T-helper 2 cell (primary cell): ENCODE data around the gene FAAP100.

Experiments used
- DNase-seq, 5 experiments: peaks; one replicate each; pipeline versions ENCODE4 v3.0.0 to v3.0.0-alpha.2; 2012 to 2022

The FAAP100 gene

DNA sequence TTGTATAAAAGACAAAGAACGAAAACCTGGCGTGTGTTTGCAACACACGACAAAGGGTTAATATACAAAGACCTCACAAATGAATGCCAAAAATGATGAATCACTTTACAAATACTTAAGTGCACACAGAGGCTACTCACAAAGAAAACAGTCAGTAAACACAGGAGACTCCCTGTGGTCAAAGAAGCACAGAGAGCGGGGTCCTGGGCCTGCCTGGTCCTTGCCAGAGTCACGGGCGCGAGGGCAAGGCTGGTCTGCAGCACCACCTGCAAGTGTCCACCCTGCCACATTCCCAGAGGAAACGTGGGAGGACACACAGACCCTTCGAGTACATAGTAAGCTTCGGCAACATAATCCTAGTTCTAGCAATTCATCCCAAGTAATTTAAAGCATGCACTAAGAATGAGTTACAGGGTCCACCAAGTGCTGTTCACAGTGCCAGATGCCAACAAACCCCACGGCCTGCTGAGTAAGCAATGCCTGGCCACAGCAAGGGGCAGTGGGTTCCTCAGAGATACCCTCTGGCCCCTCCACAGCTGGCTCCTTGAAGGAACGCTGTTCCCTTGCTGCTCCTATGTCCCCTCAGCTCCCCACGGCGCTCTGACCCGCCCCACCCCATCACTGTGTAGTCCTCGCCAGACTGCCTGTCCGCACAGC, 24.6 kb upstream of the FAAP100 start:
- DNase-seq, result no peak

DNA sequence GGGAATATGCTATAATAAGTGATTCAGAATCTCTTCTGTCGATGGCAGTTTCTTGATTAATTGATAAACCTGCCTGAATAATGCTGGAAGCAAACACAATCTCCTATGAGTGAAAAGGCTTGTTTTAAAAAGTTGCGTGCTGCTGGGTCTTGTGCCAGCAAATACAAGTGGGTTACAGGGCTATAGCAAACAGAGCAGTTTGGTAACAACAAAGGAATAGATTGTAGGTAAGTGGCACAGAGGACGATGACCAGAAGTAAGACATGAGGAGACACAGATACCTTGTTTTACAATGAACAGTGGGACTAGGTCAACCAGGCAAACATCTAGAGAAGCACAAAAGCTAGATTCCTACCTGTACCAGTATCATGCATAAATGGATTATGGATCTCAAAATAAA, 23.7 kb upstream of the FAAP100 start:
- DNase-seq, result no peak

DNA sequence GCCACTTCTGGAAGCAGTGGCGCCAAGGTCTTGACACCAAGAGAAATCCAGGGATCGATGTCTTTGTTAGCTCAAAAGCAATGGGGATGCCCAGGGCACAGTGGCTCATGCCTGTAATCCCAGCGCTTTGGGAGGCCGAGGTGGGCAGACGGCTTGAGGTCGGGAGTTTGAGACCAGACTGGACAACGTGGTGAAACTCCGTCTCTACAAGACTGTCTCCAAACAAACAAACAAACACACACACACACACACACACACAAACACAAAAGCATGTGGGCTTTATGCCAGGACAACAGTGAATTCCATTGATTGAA, 22.4 kb upstream of the FAAP100 start:
- no peak for DNase-seq

DNA sequence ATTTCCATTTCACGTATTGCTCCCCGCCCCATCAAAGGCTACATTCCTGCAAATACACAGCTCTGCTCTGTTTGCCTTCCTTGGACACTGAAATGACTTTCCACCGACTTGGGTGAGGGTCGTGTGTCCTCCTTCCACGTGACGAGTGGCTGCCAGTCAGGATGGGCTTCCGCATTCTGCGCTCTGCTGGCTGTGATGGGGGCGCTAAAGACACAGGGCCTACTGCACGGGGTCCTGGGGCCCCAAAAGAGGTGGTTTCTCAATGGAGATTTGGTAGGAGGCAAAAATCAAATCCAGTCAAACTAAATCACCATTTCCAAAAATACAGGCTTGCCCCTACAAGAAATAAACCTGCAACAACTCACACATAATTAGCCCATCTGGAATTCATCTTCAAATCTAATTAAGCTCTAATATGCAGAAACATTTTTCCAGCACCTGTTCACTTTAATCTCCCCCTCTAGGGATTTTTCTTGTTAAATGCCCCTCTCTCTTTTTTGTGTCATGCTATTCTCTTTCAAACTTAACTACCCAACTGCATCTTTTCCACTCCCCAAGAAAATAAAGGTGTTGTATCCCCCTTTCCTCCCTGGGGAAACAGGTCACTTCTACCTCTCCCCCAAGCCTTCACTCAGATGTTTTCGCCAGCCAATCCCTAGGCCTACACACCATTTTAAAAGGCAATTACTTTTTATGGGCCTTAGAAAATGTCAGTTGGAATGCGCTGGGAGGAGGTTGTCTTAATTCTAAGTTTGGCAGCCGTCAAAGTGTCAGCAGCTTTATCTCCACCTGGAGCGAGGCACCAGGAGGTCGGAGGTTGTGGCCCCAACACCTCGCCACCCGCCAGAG, 21.9 kb upstream of the FAAP100 start:
- DNase-seq, result no peak

DNA sequence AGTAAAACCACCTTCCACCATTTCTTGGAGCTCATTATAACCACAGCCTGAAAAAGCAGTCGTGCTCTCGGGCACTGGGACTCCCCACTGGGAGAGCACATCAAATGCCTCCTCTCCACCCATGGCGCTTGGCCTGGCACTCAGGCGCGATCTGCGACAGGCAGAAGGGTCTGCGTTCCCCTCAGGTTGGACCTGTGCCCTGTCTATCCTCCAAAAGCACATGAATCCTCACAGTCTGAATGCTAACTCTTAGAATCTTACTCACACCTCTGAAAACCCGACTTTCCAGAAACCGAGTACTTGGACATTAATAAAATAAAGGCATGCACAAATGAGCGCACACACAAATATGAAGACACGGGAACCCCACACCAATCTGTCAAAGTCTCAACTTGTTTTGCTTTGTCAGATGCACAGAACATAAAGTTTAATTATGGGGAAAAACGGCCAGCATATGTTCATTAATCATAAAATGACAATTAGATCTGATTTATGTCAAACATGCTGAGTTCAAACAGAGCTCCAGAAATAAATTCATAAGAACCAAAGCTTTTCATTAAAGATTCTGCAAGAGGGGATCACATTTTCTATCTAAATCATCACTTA, 20.5 kb upstream of the FAAP100 start:
- DNase-seq, result no peak

DNA sequence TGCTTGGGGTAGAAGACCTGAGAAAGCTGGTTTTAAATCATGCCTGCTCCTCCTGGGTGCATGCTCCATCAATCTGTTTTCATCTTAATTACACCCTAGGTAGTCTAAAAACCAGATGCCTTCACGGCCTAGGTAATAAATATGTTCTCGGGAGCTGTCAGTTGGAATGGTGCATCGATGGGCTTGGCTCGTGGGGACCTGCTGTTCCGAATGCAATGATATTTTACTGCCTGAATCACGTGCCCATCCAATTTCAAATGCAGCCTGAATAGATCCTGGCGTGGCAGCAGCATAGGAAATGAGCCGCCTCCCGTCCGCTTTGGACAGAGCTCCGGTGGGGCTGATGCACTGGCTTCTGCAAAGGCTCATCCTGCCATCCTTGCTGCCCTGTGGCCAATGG, 18.8 kb upstream of the FAAP100 start:
- no peak for DNase-seq

DNA sequence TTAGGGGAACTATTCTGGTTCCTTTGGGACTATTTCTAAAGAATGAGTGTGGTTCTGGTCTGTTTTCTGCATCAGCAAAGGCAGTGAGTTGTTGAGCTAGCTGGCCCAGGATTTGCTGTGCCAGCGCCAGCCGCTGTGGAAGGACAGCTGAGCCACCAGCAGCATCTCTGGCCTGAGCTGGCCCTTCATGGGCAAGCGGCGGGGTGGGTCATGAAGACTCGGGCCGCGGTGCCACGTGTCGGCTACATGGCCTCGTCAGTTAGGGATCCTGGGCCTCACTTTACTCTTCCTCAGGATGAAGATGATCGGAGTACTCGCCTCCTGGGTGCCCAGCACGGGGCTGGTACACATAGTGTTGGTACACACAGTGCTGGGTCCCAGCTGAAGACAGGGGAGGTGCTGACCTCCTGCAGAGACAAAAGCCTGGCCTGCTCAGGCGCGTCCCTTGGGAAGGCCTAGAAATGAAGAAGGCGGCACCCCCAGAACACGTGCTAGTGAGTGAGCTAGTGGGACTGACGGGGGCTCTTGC, 17.9 kb upstream of the FAAP100 start:
- no peak for DNase-seq

DNA sequence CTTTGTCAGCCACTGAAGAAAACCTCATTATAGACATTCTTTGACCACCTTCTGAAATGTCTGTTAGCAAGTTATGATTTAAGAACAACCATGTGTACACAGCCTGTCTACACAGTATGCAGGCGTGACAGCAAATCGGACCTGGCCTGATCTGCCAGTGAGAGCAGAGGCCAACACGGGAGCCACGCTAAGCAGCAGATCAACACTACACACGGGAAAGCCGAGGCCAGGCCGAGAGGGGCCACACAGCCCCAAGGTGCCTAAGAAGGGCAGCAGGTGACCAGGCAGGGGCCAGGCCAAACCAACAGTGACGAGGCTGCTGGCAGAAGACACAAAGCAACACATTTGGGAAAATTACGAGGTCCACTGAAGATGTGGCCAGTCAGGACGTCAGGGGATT, 16.3 kb upstream of the FAAP100 start:
- no peak for DNase-seq

DNA sequence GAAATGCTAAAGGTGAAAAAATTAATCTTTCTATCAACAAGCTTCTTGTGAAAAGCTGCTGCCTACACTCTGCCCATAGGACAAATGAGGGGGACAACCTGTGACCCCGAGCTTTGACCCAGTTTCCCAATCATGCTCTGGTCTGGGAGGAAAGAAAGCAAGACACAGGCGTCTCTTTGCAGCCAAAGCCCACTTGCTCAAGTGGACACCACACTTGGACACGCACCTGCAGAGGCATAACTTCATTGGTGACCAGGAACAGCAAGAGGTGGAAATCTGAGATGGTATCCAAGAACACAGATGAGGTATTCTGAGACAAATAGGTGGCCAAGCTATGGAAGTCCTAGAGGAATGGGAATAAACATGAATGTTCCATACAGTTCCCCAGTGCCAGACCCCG, 15.0 kb upstream of the FAAP100 start:
- no peak for DNase-seq

DNA sequence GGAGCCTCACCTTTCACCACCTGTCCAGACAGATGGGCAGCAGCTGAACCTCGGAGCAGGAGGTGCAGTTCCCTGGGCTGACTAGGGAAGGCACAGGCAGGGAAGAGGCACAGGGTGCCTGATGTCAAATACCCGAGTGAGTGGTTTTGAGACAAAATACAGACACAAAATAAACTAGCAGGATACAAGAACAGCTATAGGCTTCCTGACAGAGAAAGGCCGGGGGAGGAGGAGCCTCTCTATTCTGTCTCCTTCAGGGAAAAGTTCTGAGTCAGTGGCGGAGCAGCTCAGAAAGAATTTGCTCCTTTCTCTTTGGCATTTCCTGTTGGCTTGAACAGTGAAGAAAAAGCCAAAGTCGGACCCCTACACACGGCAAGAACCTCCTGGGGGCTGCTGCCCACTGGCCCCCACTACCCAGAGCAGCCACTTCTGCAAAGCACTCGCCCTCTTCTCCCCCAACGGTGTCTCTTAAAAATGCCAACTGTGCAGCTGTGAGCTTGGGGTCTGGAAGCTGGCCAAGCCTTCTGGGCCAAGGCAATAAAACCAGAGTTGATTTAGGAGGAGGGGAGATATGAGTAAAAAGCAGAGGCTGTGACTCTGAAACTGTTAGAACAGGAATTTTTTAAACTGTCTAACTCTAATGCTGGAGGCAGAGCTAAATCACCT, 14.4 kb upstream of the FAAP100 start:
- no peak for DNase-seq

DNA sequence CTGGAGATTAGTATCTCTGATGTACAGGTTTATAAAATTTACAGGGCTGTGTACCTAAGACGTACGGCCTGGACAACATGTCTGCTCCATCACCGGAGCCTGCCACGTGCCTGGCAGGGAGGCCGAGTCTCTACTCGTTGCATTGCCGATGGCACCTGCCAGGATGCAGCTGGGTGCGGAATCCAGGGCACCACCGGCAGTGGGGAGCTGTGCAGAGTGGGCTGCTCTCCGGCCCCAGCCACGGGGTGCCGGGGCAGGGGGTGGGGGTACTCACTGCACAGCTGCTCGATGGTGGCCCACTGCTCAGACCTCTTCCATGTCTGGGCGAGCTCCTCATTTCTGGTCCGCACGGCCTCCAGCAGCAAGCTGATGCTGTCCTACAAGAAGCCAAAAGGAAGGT, 13.1 kb upstream of the FAAP100 start:
- no peak for DNase-seq

DNA sequence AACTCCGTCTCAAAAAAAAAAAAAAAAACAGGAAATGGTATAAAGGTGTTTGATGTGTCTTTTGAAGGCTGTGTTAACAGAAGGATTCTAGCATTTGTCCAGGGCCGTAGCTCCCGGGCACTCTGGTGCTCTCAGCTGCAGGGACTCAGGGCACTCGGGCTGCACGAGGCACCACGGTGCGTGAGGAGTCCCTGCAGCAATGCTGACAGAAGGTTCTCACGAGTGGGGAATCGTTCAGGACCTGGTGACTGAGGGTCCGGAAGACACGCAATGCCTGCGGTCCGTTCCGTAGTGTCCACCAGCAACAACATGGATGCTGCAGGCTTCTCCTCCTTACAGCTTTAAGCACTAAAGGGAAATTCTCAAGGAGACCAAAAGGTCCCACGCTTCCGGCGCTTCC, 12.6 kb upstream of the FAAP100 start:
- DNase-seq, result no peak

DNA sequence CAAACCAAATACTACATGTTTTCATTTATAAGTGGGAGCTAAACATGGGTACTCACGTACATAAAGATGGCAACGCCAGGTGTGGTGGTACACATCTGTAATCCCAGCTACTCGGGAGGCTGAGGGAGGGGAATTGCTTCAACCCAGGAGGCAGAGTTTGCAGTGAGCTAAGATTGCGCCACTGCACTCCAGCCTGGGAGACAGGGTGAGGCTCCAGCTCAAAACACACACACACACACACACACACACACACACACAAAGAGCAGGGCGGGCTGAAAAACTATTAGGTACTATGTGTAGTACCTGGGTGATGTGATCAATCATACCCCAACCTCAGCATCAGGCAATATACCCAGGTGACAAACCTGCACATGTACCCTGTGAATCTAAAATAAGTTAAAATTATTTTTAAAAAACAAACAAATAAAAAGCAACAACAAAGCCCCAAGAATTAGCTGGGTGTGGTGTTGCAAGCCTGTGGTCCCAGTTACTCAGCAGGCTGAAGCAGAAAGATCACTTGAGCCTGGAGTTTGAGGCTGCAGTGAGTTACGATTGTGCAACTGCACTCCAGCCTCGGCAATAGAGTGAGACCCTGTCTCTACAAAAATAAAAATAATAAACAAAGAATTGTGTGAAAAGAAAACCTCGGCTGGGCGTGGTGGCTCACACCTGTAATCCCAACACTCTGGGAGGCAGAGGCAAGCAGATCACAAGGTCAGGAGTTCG, 11.9 kb upstream of the FAAP100 start:
- DNase-seq, result no peak

DNA sequence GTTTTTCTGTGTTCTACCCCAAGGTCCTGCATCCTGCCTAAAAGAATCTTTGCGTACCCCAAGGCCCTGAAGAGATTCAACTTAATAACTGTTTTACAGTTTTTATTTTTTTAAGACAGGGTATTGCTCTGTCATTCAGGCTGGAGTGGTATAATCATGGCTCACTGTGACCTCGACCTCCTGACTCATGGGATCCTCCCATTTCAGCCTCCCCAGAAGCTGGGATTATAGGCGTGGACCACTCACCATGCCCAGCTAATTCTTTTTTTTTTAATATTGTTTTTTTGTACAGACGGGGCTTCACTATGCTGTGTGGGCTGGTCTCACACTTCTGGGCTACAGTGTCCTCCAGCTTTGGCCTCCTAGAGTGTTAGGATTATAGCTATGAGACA, 9.3 kb upstream of the FAAP100 start:
- no peak for DNase-seq

DNA sequence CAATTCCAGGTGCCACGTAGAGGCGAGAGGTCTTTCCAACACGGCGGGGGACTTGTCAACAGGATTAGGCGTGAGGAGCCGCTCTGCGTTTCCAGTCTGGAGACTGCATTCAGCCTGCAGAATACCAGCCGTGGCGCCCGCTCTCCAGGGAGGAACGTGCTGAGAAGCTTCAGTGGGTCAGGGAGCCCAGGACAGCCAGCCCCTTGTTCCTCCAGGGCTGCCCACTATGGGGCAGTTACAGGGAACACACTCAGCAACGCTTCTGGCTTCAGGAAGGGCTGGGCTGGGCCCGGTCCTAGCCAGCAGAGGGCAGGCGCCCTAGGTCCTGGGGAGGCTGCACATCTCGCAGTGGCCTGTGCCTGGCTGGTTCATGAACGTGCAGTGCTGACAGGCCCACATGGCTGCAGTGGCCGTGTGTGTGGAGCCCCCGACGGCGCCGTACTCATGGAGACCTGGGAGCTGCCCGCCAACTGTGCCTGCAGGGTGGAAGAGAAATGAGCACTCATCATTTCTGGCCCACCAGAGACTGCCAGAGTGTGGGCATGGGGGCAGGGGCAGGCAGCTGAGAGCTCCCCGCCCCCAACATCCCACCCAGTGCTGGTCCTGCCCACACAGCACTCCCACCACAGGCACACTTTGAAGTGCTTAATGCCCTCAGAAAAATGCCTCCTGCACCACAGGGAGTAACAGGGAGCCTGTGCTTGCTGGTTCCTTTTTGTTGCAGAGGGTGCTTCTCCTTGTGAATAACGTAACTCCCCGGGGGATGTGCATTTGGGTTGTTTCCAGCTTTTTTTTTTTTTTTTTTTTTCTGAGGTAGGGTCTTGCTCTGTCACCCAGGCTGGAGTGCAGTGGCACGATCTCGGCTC, 7.0 kb upstream of the FAAP100 start:
- no peak for DNase-seq

DNA sequence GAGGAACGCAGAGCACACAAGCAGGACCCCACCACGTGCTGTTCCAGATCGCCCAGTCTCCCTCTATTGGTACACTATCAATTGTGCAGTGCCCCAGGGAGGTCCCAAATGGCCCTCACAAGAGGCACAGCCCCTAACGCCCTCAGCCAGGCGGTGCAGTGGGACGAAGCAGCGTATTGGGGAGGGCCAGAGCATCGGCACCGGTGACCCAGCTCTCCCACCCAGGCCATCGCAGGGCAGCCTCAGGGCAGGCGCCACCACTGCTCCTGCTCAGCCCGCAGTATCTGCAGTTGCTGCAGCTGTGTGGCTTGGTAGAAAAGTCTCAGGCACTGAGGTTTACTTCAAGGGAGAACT, 5.9 kb upstream of the FAAP100 start:
- DNase-seq, result no peak

DNA sequence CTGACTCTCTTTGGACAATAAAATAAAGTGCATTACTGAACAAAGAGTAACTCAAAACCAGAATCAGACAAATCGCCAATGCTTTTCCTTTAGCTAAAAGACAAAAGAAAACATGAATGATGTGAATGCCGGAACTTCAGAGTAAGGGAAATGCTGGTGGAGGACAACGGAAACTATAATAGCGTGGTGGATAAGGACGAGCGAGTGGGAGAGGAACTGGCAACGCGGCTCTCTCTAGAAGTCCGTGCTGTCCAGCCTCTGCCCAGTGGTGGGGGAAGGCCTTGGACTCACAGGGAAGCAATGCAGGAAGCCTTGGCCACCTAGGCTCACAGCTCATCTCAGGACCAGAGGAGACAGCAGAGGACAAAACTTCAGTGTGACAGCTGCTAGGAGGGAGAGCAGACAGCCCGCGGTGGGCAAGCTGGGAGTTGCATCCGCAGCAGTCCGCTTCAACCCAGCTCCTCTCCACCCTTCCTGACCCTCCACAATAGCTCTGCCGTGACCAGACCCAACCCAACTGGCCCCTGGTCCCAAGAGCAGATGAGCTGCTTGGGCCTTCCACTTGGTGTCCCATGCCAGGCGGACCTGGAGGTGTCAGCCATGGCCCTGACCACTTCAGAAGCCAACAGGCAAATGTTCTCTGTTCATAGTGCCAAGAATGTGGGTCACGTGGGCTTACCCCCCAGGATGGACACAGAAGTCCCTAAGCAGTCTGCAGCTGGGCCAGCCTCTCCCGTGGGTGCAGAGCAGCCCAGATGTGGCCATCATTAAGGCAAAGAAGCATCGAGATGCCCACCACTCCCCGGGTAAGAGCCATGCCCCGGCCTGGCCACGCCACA, 5.3 kb upstream of the FAAP100 start:
- no peak for DNase-seq

DNA sequence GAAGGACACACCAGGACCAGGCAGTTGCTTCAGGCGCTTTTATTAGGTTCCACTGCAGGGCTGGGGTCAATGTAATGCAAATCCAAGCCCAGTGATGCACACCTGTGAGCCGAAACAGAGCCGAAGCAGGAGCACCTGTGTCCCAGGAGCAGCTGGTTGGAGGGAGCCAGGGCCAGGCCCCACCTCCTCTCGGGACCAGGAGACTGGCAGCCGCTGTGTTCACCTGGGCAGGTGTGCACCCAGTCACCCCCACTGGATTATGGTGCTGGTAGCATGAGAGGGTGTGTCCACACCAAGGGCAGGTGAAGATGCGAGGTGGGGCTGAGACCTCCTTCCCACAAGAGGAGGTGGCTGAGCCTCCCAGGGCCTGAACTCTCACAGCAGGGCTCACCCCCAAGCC, 4.7 kb upstream of the FAAP100 start:
- DNase-seq, result no peak

DNA sequence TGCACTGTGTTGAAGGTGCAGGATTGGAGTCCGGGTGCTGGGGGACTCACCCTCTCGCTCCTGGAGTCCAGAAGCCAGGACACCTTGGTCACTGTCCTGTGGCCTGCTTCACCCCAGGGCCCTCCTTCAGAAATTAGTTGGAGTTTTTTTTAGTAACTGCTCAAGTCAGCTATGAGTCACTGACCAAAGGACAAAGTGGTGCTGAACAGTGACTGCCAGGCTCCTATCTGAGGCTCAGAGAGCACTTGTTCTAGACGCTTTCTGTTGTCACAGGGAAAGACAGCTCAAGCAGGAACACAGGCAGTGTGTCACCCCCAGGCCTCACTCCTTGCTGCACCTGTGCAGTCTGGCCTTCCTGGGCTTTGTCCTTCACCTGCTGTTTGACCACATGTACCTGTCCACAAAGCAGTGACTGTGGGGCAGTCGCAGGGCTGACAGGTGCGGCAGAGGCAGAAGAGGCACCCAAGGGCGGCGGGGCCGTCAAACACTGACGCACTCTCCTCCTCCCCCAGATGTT, 4.1 kb upstream of the FAAP100 start:
- DNase-seq, result no peak

DNA sequence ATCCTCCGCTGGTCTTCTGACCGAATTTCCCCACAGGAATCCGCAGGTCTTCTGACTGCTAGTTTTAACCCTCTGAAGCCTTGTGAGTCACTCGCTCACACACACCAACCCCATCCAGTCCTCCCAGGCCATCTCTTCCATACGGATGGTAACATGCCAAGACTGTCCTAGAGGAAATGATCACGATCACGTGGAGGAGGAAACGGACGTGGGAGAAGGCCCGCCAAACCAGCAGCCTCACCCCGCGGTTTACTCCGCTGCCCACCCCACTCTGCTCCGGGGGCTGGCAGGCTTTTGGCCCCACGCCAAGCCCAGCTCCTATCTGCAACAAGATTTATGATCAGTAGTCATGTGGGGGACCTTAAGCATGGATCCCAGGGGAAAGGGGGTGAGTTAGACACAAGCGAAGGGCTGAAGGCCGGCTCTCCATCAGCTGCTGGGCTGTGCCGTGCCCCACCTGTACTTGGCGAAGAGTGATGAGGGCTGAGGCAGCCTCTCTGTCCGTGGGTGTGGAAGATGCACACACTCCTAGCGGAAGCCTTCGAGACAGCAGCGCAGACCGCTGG, 1.5 kb upstream of the FAAP100 start:
- peak in 1 of 5 experiments; percentile 7 for DNase-seq
